RPMI8226 (cell line): Measurements from ENCODE around the gene TMEM125.
A peak's percentile ranks its signal among the peaks of the same experiment; 100 is the strongest.

Experiments
- DNase-seq: peaks from one replicate; pipeline ENCODE4 v3.0.0-alpha.2; 2015

The TMEM125 gene

DNA sequence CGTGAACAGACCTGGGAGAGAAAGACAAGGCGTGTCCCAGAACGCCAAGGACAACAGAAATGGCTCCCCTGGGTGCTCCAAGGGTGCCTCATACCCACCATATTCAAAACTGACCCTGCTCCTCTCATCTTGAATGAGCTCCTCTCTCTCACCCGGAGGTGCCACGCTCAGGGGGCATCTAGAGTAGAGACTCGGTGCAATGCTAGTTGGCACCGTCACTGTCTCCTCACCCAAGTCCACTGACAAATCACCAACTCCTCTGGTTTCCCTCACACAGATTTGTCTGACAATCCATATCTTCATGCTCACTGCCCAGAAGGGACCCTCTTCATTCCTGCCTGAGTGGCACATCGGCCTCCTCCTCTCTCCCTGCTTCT lies 5.0 kb downstream of the TMEM125 start:
- no peak for DNase-seq

DNA sequence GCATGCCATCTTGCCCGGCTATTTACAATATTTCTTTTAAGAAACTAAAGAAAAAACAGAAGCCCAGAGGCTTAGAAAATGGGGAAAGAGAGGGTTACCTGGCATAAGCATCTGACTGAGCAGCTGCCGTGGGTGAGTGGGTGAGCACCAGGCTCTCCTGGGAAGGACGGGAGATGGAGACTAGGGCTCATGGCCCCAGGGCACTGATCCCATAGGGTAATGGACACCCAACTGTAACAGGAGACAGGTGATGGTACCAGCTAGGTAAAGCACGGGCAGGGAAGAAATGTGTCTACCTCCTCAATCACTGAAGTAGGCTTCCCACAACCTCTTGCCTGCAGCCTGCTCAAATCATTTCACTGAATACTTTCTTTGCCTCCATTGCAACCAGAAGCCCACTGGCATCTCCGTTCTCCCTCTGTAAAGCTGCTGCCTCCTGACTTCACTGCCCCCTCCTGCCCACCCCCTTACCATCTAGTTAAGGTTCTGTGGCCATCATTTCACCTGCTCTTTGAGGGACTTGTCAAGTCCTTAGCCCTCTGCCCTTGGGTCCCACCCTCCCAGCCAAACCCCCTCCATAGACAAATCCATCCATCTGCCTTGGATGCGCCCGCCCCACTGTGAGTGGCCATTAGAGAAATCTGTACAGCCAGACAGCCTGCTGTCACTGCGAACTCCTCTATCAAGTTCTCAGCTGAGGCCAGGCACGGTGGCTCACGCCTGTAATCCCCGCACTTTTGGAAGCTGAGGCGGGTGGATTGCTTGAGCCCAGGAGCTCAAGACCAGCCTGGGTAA lies 6.2 kb downstream of the TMEM125 start:
- DNase-seq, result no peak

DNA sequence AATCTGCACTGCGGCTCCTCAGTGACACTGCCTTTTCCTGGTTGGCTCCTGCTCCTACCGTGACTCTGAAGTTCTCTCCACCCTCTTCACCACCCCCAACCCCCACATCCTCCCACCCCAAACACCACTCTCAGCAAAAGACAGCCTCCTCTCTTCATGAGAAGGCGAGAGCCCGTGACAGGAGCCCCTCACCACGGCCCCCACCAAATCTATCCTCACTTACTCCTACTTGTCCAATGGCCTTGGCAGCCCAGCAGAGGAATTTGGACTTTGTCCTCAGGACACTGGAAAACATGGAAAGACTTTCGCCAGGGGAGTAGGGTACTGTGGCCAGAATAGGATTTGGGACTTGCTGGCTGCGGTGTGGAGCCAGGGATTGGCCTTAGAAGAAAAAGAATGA lies 6.9 kb downstream of the TMEM125 start:
- DNase-seq, result no peak

DNA sequence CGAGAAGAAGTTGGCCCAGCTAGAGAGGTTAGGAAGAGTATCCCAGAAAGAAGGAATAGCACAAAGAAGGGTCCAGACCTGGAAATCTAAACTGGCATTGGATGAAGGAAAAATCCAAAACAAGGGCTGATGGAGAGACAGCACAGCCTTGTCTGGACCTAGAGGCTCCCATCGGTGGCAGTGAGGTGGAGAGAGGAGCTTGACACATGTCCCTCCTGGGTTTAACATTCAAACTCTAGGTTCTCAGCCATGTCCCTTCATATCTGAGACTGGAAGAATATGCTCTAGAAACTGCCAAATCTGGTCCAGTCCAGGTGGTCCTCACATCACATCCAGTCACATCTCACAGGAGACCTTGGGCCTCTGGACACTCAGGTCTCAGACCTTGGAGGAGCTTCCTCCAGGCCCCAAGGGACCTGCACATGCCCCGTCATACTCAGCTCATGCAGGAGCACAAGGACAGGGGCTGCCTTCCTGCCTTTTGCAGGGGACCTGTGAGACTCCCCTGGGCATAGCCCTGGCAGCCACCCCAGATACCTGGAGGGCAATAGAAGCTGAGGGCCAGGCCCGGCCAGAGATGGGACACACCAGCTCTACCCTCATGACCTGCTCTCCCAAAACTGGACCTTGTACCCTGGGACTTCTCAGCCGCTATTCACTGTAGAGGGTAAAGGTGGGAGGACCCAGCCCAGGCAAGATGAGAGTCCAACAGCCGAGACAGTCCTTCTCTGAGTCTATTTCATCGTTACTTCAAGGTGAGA lies 7.5 kb downstream of the TMEM125 start:
- DNase-seq, result no peak

DNA sequence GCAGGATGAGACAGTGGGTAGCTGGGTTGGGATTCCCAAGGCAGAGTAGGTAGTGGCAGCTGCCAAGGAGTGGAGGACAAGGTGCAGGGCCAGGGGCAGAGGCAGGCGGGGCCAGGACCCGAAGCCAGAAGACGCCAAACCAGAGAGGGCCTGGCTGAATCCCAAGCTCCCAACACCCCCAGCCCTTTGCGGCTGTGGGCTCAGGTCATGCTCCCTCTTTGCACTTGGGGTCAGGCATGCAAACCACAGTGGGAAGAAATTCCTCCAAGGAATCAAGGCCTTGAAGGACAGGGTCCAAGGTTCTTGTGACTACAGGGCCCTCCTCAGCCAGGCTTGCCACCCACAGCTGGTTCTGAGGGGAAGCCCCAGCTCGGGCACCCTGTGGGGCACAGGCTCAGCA lies 9.4 kb downstream of the TMEM125 start:
- DNase-seq, result no peak

DNA sequence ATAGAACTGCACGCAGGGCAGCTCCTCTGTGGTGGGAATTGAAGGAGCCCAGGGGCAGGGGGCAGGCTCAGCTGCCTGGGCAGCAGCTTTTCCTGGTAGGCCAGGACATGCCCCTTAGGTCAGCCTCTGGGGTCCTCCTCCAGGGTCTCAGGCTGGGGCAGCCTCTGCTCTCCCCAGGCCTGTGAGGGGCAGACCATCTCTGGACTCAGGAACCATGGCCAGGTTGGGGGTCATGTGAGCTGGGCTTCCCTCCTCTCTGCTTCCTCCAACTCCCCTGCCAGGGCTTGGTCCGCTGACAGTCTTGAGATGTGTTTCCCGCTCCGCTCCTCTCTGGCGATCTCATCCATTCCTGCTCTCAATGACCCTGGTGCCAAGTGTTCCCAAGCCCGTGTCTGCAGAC lies 9.9 kb downstream of the TMEM125 start:
- no peak for DNase-seq

DNA sequence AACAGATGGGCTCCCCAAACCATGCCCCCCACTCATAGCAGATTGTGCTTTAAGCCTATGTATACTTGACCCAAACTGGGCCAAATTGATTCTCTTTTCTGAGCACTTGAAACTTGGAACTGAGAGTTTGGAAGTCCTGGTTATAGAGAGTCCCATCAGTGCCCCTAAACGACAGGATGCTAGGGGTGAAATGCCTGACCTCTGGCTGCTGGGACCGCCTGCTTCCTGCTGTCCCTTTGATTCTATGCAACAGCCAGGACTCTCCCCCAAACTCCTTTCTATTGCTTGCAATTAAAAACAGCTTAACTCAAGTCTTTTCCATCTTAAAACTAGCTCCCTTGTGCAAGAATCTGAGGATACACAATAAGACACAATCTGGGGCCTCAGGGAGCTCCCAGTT lies 10.9 kb downstream of the TMEM125 start:
- DNase-seq, result no peak

DNA sequence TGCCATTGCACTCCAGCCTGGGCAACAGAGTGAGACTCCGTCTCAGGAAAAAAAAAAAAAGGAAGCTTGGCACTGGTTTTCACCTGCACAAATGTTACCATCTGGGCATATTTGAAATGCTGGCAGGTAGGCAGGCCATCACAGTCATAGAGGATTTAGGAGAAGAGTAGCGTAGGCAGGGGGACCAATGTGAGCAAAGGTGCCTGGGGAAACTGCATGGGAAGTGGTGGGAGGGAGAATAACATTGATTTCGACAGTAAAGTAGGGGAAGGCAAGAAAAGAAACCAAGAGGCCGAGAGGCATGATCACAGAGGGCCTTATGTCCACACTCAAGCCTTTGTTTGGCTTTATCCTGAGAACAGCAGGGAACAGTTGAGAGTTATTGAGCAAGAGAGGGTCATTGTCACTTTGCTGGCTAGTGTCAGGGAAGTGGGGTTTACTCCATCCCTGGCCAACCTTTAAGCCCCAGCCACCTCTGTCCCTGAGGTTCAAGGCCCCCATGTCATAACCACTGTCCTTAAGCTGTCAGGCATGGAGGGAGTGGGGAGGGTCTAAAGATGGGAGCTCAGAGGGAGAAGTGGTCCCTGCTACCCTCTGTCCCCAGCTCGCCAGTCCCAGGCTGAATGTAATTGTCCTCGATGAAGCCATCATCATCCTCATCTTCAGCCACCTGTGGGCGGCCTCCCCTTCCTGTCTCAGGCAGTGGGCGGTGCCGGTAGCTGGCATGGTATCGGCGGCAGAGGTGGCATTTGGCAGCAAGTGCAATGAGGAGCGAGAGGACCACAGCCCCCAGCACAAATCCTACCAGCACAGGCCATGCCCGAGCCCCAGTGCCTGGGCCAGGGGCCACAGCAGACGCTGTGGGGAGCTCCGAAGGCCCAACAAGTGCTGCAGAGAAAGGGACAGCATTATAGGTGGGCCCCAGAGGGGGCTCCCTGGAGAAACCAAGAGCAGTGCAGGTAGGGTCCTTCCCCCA lies 12.7 kb downstream of the TMEM125 start:
- DNase-seq, result no peak

DNA sequence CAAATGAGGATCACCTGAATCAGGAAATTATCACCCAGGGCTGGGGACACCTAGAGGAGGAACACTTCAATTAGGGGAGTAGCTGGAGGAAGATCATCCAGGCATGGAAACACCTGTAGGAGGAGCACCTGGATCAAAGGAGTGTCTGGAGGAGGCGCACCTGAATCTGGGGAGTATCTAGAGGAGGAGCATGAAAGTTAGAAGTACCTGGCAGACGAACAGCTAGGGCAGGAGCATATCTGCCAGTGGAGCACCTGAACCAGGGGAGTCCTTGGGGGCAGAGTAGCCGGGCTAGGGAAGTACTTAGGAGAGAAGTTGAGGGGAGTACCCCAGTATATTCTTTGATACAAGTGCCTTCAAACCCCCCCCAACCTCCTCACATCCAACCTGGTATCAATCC lies 14.3 kb downstream of the TMEM125 start:
- no peak for DNase-seq

DNA sequence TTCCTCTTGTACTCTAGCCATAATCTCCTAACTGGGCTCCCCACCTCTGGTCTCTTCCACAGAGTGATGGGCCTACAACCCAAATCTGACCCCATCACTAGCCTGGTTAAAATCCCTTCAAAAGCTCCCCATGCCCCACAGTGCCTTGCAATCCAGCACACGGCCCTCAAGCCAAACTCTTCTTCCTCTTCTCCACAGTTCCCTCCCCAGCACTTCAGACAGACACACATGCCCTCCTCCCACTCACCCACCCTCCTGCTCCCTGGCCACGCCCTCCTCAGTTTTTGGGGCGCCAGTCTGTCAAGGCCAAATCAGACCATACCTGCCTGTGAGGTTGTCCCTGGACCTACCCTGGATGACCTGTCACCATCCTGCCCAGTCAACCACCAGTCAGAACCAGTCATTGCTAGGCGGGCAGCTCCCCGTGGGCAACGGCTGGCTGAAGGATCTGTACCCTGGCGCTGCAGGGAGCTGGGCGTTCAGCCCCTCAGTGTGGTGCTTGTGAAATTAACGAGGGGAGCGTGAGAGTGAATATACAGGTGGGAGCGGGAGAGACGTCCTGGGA lies 14.8 kb downstream of the TMEM125 start:
- DNase-seq, result no peak

DNA sequence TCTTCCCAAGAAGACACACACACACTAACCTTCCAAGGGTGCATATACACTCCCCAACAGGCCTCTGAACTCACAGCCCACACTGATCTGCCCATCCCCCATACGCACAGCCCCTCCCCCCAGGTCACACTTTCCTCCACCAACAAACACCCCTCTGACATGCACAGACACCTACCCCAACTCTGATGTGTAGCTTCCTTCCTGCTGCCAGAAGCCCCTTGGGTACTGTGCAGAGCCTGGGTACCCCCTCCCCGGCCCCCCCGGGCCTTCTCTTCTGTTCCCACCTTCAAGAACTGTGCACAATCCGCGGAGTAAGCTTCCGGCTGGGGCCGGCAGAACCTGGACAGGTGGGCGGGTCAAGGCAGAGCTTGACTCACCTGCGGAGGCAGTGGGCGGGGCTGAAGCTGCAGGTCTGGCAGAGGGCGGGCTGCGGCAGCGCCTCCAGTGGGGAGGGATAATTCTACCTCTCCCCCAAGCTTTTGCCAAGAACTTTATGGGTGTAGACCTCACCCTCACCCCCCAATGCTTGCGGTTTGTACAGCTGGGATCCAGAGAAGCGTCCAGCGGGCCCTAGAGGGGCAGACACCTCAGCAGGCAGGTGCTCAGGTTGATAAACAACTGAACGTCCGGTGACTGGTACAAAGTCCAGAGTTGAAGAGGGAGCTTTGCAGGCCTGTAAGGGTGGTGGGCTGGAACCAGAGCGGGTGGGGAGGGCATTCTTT lies 15.6 kb downstream of the TMEM125 start, which contains the start of gene C1orf210:
TSS of gene C1orf210 (minus strand) at position 313 of the 722 bp plus-strand sequence. CDS start 2,311 bp downstream, outside the sequence.
- peak; percentile 86 for DNase-seq

DNA sequence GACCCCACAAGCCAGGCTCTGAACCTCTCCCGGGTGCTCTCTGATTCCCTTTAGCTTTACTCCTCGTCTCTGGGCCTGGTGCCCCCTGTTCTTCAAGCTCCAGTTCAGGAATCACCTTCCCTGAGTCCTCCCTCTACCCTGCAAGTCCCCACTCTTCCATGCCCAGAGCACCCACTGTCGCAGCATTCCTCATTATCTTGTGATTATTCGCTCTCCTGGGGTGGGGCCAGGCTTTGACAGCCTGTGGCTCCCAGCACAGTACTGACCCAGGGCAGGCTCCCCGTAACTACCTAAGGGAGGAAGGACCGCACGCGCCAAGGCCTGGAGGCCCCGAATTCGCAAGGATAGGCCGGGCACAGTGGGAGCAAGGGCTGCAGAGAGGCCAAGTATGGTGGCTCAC lies 16.3 kb downstream of the TMEM125 start:
- no peak for DNase-seq

DNA sequence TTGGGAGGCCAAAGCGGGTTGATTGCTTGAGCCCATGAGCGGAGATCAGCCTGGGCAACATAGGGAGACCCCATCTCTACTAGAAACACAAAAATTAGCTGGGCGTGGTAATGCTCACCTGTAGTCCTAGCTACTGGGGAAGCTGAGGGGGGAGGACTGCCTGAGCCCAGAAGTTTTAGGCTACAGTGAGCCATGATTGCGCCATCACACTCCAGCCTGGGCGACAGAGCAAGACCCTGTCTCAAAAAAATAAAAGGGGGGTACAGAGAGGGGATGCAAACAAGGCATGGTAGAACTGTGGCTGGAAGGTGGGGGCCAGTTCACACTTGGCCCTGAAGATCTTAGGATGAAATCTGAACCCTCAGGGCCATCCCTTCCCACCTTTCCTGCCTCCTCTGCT lies 16.8 kb downstream of the TMEM125 start:
- DNase-seq, result no peak

DNA sequence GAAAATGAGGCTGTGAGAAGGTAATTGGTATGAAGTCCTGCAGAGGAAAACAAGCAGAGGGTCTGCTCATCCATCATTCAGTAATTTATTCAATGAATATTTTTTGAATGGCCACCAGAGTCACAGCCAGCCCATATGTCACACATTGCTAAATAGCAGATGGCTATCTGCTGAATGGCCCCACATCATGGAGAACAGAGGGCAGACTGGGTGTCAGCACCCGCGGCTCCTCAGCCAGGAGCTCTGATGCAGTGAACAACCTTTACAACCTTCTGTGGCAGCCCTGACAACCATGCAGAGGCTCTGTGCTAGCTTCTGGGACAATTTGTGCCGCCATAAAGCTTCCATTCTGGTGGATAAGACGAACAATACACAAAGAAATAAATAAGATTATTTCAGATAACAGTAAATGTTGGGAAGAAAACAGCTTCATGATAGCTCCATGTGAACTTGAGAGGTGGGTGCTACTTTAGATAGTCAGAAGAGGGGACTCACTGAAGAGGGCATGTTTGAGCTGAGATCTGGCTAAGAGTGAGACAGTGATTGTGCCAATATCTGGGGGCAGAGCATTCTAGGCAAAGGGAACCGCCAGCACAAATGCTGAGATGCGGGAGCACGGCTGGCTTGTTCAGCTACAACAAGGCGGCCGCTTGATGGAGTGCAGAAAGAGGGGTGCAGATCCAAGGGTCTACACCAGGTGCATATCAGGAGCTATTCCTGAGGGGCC lies 18.4 kb downstream of the TMEM125 start:
- DNase-seq, result no peak

DNA sequence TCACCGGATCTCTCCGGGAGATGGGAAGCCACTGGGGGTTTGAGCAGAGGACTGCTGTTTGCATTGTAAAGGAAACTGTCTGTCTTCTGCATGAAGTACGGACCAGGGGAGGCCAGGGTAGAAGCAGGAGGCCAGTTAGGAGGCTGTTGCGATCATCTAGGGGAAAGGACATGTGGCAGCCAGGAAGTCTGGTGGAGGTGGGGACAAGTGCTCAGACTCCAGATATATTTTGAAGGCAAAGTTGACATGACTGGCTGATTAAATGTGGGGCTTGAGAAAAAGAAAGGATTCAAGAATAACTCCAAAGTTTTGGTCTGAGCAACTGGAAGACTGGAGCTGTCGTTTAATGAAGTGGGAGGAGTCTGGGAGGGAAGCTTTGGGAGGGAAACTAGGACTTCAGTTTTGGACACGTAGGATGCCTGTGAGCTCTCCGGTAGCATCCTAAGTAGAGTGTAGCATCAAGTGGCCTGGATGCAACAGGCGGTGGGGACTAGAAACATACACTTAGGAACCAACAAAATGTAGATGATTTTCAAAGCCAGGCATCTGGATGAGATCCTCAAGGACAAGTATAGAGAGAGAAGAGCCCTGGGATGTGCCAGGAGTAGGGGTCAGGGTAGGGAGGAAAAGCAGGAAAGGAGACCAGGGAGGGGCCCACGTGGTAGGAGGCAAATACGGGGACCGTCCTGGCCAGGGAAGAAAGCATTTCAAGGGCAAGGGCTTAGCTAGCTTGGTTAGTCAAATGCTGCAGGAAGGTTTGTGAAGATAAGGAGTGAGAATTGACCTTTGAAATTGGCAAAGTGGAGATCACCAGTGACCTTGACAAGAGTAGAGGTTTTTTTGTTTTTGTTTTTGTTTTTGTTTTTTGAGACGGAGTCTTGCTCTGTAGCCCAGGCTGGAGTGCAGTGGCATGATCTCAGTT lies 19.3 kb downstream of the TMEM125 start:
- DNase-seq, result no peak

DNA sequence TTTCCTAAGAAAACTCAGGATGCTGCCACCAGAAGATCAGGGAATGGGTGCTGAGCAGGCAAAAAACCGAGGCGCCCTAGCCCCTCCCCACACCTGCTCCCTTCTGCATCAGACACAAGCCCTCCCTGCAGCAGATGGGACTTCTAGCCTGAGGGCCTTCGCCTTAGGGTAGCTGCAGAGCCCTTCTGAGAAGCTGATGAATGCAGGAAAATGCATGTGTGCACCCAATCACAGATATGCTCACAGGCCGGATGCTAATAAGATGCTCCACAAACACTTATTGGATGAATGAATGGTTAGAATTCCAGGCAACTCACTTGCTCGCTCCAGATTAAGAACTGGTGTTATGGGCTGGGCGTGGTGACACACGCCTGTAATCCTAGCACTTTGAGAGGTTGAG lies 22.4 kb downstream of the TMEM125 start:
- peak; percentile 19 for DNase-seq

DNA sequence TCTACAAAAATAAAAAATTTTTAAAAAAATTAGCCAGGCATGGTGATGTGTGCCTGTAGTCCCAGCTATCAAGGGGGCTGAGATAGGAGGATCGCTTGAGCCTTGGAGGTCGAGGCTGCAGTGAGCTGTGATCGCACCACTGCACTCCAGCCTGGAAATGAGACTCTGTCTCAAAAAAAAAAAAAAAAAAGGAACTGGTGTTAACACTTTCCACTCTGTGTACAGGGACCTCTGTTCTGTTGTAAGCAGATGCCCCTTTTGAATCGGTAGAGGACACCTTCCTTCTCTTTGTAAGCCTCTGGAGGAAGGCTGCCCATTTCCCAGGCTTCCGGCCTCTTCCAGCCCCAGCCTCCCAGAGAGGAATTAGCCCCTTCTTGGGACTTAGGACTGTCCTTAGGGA lies 22.9 kb downstream of the TMEM125 start:
- DNase-seq, result no peak

DNA sequence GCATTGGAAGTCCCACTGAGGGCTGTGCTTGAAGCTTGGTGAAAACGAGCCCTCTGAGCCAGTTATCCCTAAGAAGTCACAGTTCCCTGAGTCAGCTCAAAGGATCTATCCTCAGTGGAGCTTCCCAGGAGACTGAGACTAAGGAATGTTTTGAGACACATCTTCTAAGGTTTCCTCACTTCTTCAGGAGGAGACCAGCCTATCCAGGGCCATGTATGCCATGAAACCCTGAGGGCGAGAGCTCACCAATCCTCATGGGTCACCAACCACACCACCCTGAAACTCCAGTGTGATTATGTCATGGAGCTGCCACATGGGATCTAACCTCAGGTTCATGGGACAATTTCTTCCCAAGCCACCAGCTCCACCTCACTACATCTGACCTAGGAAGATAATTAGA lies 23.4 kb downstream of the TMEM125 start:
- DNase-seq, result no peak

DNA sequence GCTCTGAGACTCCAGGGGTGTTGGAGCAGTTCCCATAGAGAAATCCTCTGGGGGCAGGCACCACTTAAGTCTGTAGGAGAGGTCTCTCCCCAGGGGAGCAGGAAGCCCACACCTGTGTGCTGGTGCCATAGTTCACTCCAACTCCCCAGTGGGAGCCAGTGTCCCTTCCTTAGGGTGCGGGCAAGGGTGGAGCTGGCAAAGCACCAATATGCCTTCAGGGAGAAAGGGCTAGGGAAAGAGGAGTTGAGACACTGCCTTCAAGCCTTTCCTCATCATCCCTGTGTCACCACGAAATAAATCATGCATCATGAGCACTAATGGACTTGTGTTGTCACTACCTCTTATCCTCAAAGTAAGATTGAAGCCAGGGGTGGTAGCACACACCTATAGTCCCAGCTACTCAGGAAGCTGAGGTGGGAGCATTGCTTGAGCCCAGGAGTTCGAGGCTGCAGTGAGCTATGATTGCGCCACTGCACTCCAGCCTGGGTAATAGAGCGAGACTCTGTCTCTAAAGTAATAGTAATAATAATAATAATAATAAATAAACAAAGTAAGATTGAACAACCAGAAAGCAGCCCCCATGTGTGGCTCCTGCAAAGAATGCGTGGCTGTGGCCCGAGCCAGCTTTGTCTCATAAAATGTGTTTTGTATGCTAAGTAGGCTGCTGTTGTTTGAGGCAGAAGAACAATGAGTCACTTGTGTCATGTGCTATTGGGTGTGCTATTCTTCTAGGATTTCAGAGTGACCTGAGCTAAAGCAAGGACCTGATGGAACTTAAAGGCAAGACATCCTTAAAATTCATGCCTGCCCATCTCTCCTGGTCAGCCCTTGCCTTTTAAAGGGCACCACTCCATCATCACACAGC lies 24.3 kb downstream of the TMEM125 start:
- DNase-seq, result no peak
